Measurements from ENCODE around the gene WNT3. TPM values are rescaled to one million over a fixed set of nuclear protein-coding genes. Genes with fewer than 3 reads are reported as not detected.

WNT3 gene
- total and polyA plus RNA-seq, 10 of the 15 experiments (the other 5 are each of a cell fraction or from before 2014, with no cell fraction given) = 0.01 to 0.03 TPM; not detected in 8

- no peak for TF ChIP-seq ZBTB33 (IDR thresholded peaks at IDR 0.05)
These were observed 21.4 kb downstream of the WNT3 start (continued) for GRCh38 chr17:46796956-46797530.

DNA sequence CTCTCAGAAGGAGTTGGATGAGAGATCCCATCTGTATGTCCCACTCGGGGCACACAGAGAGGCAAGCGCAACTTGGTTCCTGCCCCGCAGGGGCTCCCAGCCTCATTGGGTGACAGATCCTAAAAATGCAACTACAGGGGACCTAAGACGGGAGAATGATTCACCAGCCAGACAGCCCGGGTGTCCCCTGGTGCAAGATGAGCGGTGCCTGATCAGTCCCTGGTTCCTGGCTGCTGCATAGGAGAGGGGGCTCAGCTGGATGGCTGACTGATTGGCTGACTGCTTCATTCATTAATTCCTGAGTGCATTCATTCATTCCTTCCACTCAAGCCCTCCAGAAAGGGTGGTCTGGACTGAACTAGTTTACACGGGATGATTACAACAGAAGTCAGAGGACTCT, 22.0 kb downstream of the WNT3 start:
- TF ChIP-seq, protein P1, sequence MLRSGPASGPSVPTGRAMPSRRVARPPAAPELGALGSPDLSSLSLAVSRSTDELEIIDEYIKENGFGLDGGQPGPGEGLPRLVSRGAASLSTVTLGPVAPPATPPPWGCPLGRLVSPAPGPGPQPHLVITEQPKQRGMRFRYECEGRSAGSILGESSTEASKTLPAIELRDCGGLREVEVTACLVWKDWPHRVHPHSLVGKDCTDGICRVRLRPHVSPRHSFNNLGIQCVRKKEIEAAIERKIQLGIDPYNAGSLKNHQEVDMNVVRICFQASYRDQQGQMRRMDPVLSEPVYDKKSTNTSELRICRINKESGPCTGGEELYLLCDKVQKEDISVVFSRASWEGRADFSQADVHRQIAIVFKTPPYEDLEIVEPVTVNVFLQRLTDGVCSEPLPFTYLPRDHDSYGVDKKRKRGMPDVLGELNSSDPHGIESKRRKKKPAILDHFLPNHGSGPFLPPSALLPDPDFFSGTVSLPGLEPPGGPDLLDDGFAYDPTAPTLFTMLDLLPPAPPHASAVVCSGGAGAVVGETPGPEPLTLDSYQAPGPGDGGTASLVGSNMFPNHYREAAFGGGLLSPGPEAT (IDR thresholded peaks at IDR 0.05; ENCODE audit: low read depth) = no peak
- no peak for TF ChIP-seq PAX5 (IDR thresholded peaks at IDR 0.05; ENCODE audit: borderline replicate concordance, low read depth, low read length)
- TF ChIP-seq MAX (IDR thresholded peaks at IDR 0.05; ENCODE audit: low read depth, low read length) = no peak
- TF ChIP-seq ETV6 (conservative IDR thresholded peaks at IDR 0.05 in 1 of 2, IDR thresholded peaks at IDR 0.05 in 1 of 2; ENCODE audit: borderline replicate concordance in 1 of 2, low read depth in 1 of 2) = no peak
- TF ChIP-seq BHLHE40 (IDR thresholded peaks at IDR 0.05; ENCODE audit: borderline replicate concordance in 1 of 2, low read depth in 2 of 2, low read length in 1 of 2) = no peak
- no peak for TF ChIP-seq EZH2 (IDR thresholded peaks at IDR 0.05; ENCODE audit: borderline replicate concordance, control insufficient read depth, low read depth, low read length)
- TF ChIP-seq EED (IDR thresholded peaks at IDR 0.05; ENCODE audit: low read depth) = no peak
- no peak for TF ChIP-seq TAF1 (IDR thresholded peaks at IDR 0.05; ENCODE audit: borderline replicate concordance, low read depth, low read length)
- no peak for TF ChIP-seq LARP7 (IDR thresholded peaks at IDR 0.05)
- TF ChIP-seq, protein P2, sequence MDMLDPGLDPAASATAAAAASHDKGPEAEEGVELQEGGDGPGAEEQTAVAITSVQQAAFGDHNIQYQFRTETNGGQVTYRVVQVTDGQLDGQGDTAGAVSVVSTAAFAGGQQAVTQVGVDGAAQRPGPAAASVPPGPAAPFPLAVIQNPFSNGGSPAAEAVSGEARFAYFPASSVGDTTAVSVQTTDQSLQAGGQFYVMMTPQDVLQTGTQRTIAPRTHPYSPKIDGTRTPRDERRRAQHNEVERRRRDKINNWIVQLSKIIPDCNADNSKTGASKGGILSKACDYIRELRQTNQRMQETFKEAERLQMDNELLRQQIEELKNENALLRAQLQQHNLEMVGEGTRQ (IDR thresholded peaks at IDR 0.05; ENCODE audit: borderline replicate concordance, low read depth, low read length) = no peak
- H3K27ac ChIP-seq (ENCODE audit: control insufficient read depth, insufficient read depth) = no peak overlapping the region
- H3K27me3 ChIP-seq (replicated peaks in 1 of 2; ENCODE audit: control insufficient read depth in 2 of 2, insufficient read depth in 2 of 2, low read length in 1 of 2) = peaks cover 0 to 3% of the 10 kb centered on the region in 2 experiments; a peak in 3 of 4 replicates
- H3K4me3 ChIP-seq = no peak overlapping the region
- no peaks in the 10 kb centered on the region for H4K20me1 ChIP-seq (ENCODE audit: control insufficient read depth, insufficient read depth)
- whole genome bisulfite sequencing (ENCODE audit: insufficient coverage, insufficient replicate concordance, low lambda C conversion rate, missing lambda C conversion rate) = 49% methylated on average over 7 of the region's 7 CpGs
- FAIRE-seq (no peak), DNase-seq (ENCODE audit: low read depth, low spot score) (no peak), ATAC-seq (no peak)
- ChIA-PET RAD21 (ENCODE audit: unreplicated experiment) (no interaction called here), POLR2A (no interaction called here), CTCF (no interaction called here), SMC1A (ENCODE audit: uncharacterized antibody, unreplicated experiment) (no interaction called here)
- no peak overlapping the region for H3K4me2 ChIP-seq (ENCODE audit: control insufficient read depth, insufficient read depth)
- no peaks in the 10 kb centered on the region for H3K36me3 ChIP-seq (ENCODE audit: control insufficient read depth in 2 of 2, insufficient read depth in 2 of 2, low read length in 1 of 2)
- H3K9me3 ChIP-seq (replicated peaks; ENCODE audit: control insufficient read depth, insufficient read depth, low read length) = no peaks in the 10 kb centered on the region
- H3K79me2 ChIP-seq (ENCODE audit: control insufficient read depth, insufficient read depth, low read length) = no peaks in the 10 kb centered on the region
- intact Hi-C loops (cut with micrococcal nuclease; ENCODE audit: unreplicated experiment) = no loop called here
- no peaks in the 10 kb centered on the region for H3K4me1 ChIP-seq (ENCODE audit: control insufficient read depth, insufficient read depth, low read length)
- H2AFZ ChIP-seq (ENCODE audit: control insufficient read depth, low read depth, low read length) = no peak overlapping the region
- no peak overlapping the region for H3K9ac ChIP-seq (ENCODE audit: control insufficient read depth, insufficient read depth, low read length)
- in situ Hi-C loops (cut with MboI) = loop anchor here (10.0 kb wide), 2 partner anchors 58 to 98 kb away; partner anchors contain the start of gene WNT9B
- BruUV-seq (replicated peaks) = no TSS peak

Data from GM12878 (cell line).